B cell (primary cell): Measurements from ENCODE around the gene LIMS2. TPM values are rescaled to one million over a fixed set of nuclear protein-coding genes. Genes with fewer than 3 reads are reported as not detected.
A peak's percentile ranks its signal among the peaks of the same experiment; 100 is the strongest.

Source experiments
- ATAC-seq: fragments of 200-7000 bp; cut with Tn5 transposase; one replicate; pipeline ENCODE4 v1.10.0; 2021; ENCODE audit warnings: low read depth, mild to moderate bottlenecking, moderate number of reproducible peaks, moderate library complexity
- CTCF ChIA-PET: fragments of 350-600 bp; sonication (Branson Sonifier 250); formaldehyde crosslinking; loops from one replicate; lab custom pipeline; 2021; ENCODE audit warnings: antibody characterized with exemption, inconsistent platforms; lab: Charles Lee
- POLR2A ChIA-PET: fragments of 350-600 bp; sonication (Branson Sonifier 250); formaldehyde crosslinking; loops from one replicate; lab custom pipeline; 2021; ENCODE audit warnings: antibody characterized with exemption; lab: Charles Lee
- DNase-seq: peaks from one replicate; pipeline ENCODE4 v3.0.0; 2013
- H2AFZ ChIP-seq: 2 replicates; pipeline ENCODE4 v1.6.1; 2012; ENCODE audit warnings: mild to moderate bottlenecking, low read depth, low read length; ENCODE audit not compliant: insufficient read depth, poor library complexity, severe bottlenecking
- H3K27ac ChIP-seq, 2 donors: 1 replicate in 1 of 2; 2 replicates in 1 of 2; pipeline ENCODE4 v1.5.1; 2012 to 2013; ENCODE audit warnings: low read length in 2 of 2, mild to moderate bottlenecking in 2 of 2, moderate library complexity in 1 of 2
- H3K27me3 ChIP-seq, 4 experiments: fragments of 200-600 bp in 1 of 4; sonication (generic) in 1 of 4; replicated peaks in 1 of 4; 1 replicate in 2 of 4; 2 replicates in 2 of 4; pipeline versions ENCODE4 v1.6.1 to v1.7.0; 2013 to 2016; ENCODE audit warnings: low read length in 3 of 4, mild to moderate bottlenecking in 2 of 4, mixed read lengths in 1 of 4, moderate library complexity in 1 of 4; ENCODE audit not compliant: insufficient read depth in 4 of 4, control insufficient read depth in 3 of 4; ENCODE audit errors: control extremely low read depth in 1 of 4
- H3K36me3 ChIP-seq, 2 experiments: replicated peaks in 1 of 2; 1 replicate in 1 of 2; 2 replicates in 1 of 2; pipeline versions ENCODE4 v1.6.1 to v1.7.1; 2013; ENCODE audit warnings: low read length in 1 of 2; ENCODE audit not compliant: insufficient read depth in 2 of 2, control insufficient read depth in 1 of 2; ENCODE audit errors: control extremely low read depth in 1 of 2, extremely low read depth in 1 of 2
- H3K4me1 ChIP-seq, 2 donors: fragments of 200-600 bp in 1 of 2; sonication (generic) in 1 of 2; 1 replicate in 1 of 2; 2 replicates in 1 of 2; pipeline versions ENCODE4 v1.5.1 to v1.6.1; 2013 to 2017; ENCODE audit warnings: low read length in 2 of 2; ENCODE audit not compliant: control insufficient read depth in 2 of 2, insufficient read depth in 2 of 2
- H3K4me2 ChIP-seq: replicated peaks from 2 replicates; pipeline ENCODE3; 2012; ENCODE audit warnings: mild to moderate bottlenecking, low read depth, low read length; ENCODE audit not compliant: poor library complexity, severe bottlenecking
- H3K4me3 ChIP-seq, 5 experiments: fragments of 200-600 bp in 1 of 5; sonication (generic) in 1 of 5; 1 replicate in 3 of 5; 2 replicates in 2 of 5; pipeline versions ENCODE4 v1.5.1 to v1.7.0; 2011 to 2016; ENCODE audit warnings: low read length in 4 of 5, mild to moderate bottlenecking in 4 of 5, low read depth in 2 of 5, control low read depth in 1 of 5, moderate library complexity in 1 of 5; ENCODE audit not compliant: insufficient read depth in 1 of 5; ENCODE audit errors: control extremely low read depth in 1 of 5, extremely low read depth in 1 of 5
- H3K79me2 ChIP-seq: fragments of 200-600 bp; sonication (generic); one replicate; pipeline ENCODE4 v1.6.0; 2016; ENCODE audit warnings: low read length; ENCODE audit not compliant: control insufficient read depth, insufficient read depth
- H3K9ac ChIP-seq: fragments of 200-600 bp; sonication (generic); 2 replicates; pipeline ENCODE4 v1.6.1; 2017; ENCODE audit warnings: mild to moderate bottlenecking, low read length, moderate library complexity
- H3K9me3 ChIP-seq, 3 donors: one replicate each; pipeline versions ENCODE4 v1.6.1 to v1.7.1; 2013; ENCODE audit warnings: low read length in 2 of 3; ENCODE audit not compliant: control insufficient read depth in 2 of 3, insufficient read depth in 1 of 3; ENCODE audit errors: control extremely low read depth in 1 of 3
- H4K20me1 ChIP-seq: 2 replicates; pipeline ENCODE4 v1.6.0; 2012; ENCODE audit warnings: mild to moderate bottlenecking, low read length; ENCODE audit not compliant: insufficient read depth, control insufficient read depth, poor library complexity, severe bottlenecking
- H3K27ac Mint-ChIP-seq: one replicate; pipeline ENCODE4 v1.8.0; 2021; ENCODE audit warnings: mixed read lengths
- H3K27me3 Mint-ChIP-seq: one replicate; pipeline ENCODE4 v1.8.0; 2021; ENCODE audit warnings: mixed read lengths
- H3K4me1 Mint-ChIP-seq: one replicate; pipeline ENCODE4 v1.8.0; 2021; ENCODE audit warnings: mixed read lengths
- H3K4me3 Mint-ChIP-seq: one replicate; pipeline ENCODE4 v1.8.0; 2021; ENCODE audit warnings: mixed read lengths
- H3K9me3 Mint-ChIP-seq: one replicate; pipeline ENCODE4 v1.8.0; 2022; ENCODE audit warnings: mixed read lengths; ENCODE audit not compliant: insufficient read depth
- CTCF ChIP-seq: fragments of 200-600 bp; IDR thresholded peaks from one replicate; pipeline ENCODE4 v1.8.0; 2022; ENCODE audit warnings: antibody characterized with exemption, mild to moderate bottlenecking
- EZH2 ChIP-seq: IDR thresholded peaks from 2 replicates; pipeline ENCODE4 v1.6.1; 2012; ENCODE audit warnings: borderline replicate concordance, low read depth, mild to moderate bottlenecking, moderate library complexity, low read length; ENCODE audit not compliant: insufficient read depth, poor library complexity, severe bottlenecking
- WGBS: methylation state at CpG from one replicate; pipeline ENCODE4 v1.1.5; 2013; ENCODE audit warnings: missing lambda C conversion rate; ENCODE audit not compliant: insufficient coverage; 5-methylcytosine and 5-hydroxymethylcytosine counted together
- intact Hi-C: fragments of 100-400 bp; cut with micrococcal nuclease; formaldehyde crosslinking; loops from one replicate; pipeline ENCODE4 v1.10.0; 2022
- polyA plus RNA-seq: library from polyadenylated mRNA; depleted of rRNA; stranded (reverse); fragments of >200 nt; gene quantifications from 2 replicates; pipeline ENCODE4 v1.2.3, GENCODE V29; 2012
- total RNA-seq, 2 donors: library from RNA; stranded (reverse); fragments of 120-200 nt in 1 of 2; gene quantifications; 1 replicate in 1 of 2; 2 replicates in 1 of 2; pipeline versions ENCODE4 v1.2.3 to v1.2.4, GENCODE V29; 2013 to 2022

Gene LIMS2
- total and polyA plus RNA-seq, 2 donors (not counting 1 experiment from before 2014, with no cell fraction given) = 6.7 to 32.2 TPM

GRCh38 chr2:127701193-127701650, 25.9 kb upstream of the LIMS2 start, which contains the start of gene SFT2D3:
SFT2D3 (plus strand) TSS chr2:127701497; CDS start chr2:127701529, 32 bp downstream.
- H3K9me3 Mint-ChIP-seq = no peaks in the 10 kb centered on the region
- no peaks in the 10 kb centered on the region for H3K9me3 ChIP-seq
- ATAC-seq (peak; percentile 74), DNase-seq (peak; percentile 95)
- CTCF ChIA-PET = interaction anchor here (0.6 to 4.7 kb wide), 4 partner anchors 51 to 187 kb away, joined by 3 to 36 read pairs (median 6); partner anchors contain the start of gene WDR33
- peak within 1 kb of the TSS; percentile 91 to 95 for H3K27ac ChIP-seq
- peak within 1 kb of the TSS; percentile 98 for H3K4me3 Mint-ChIP-seq
- POLR2A ChIA-PET = interaction anchor here (0.6 to 1.3 kb wide), 4 partner anchors 26 to 128 kb away, joined by 4 read pairs; partner anchors contain the start of gene LIMS2
- intact Hi-C loops = loop anchor here (1.0 to 10.0 kb wide), 10 partner anchors 48 to 616 kb away; partner anchors contain the start of genes IWS1, SAP130, UGGT1 and WDR33
- H3K27ac Mint-ChIP-seq = peak within 1 kb of the TSS; percentile 100
- H3K4me2 ChIP-seq = peak within 1 kb of the TSS; percentile 88
- H4K20me1 ChIP-seq = peaks cover 32% of the 10 kb centered on the region
- H3K4me1 ChIP-seq = peaks cover 29% of the 10 kb centered on the region in 2 donors
- peaks cover 0 to 20% of the 10 kb centered on the region in 2 experiments for H3K36me3 ChIP-seq
- H3K9ac ChIP-seq = peak within 1 kb of the TSS; percentile 72
- TF ChIP-seq EZH2 (no peak), CTCF (no peak)
- peak within 1 kb of the TSS; percentile 69 to 84 (median 77) for H3K4me3 ChIP-seq
- H3K4me1 Mint-ChIP-seq = peaks cover 35% of the 10 kb centered on the region
- no peaks in the 10 kb centered on the region for H3K27me3 ChIP-seq
- H3K27me3 Mint-ChIP-seq = no peaks in the 10 kb centered on the region
- under 1% methylated on average over 44 of the region's 44 CpGs for WGBS
- H3K79me2 ChIP-seq = peaks cover 33% of the 10 kb centered on the region
- peak within 1 kb of the TSS; percentile 82 for H2AFZ ChIP-seq
